Activated CD8-positive, alpha-beta memory T cell treated with anti-CD3 and anti-CD28 coated beads for 36 hours (primary cell): Measurements from ENCODE around the gene ME3. TPM values are rescaled to one million over a fixed set of nuclear protein-coding genes. Genes with fewer than 3 reads are reported as not detected.

Experiments
- CTCF ChIA-PET: fragments of 350-600 bp; sonication (Branson Sonifier 250); formaldehyde crosslinking; loops from one replicate; lab custom pipeline; 2021; ENCODE audit warnings: antibody characterized with exemption; lab: Charles Lee
- POLR2A ChIA-PET: fragments of 350-600 bp; sonication (Branson Sonifier 250); formaldehyde crosslinking; loops from one replicate; lab custom pipeline; 2021; ENCODE audit warnings: antibody characterized with exemption; lab: Charles Lee
- total RNA-seq, 2 experiments: library from RNA; stranded (reverse); gene quantifications; one replicate each; pipeline ENCODE4 v1.2.3, GENCODE V29; 2021

ME3 gene
- total RNA-seq, 2 experiments from 2014 or later: 1.8 TPM

GRCh38 chr11:86396396-86396795 lies 276.0 kb downstream of the ME3 start:
- CTCF ChIA-PET: no interaction called here

GRCh38 chr11:86395061-86395551 lies 277.3 kb downstream of the ME3 start:
- ChIA-PET CTCF (no interaction called here), POLR2A (no interaction called here)

More at GRCh38 chr11:86396396-86396795, 276.0 kb downstream of the ME3 start:
- POLR2A ChIA-PET: no interaction called here

Other genes starting within 250 kb of the ME3 start
- 10 to 100 TPM in 1 of 2 experiments, 1 to 10 TPM in 1; 9.1 to 10.5 TPM for gene PRSS23, start 127.9 kb upstream of the ME3 start, total RNA-seq